GM18909 (cell line): ENCODE results near the gene IRS2.
"Not testable (repeated sequence)": the region's sequence is repeated elsewhere in the genome, so short reads cannot be mapped to it uniquely, and the experiment has no call there.

Experiments
- ATAC-seq: cut with Tn5 transposase; IDR thresholded peaks from one replicate; pipeline ENCODE4 v1.9.1; 2021; ENCODE audit warnings: mild to moderate bottlenecking; ENCODE audit not compliant: unreplicated experiment, poor library complexity

The IRS2 gene, protein sequence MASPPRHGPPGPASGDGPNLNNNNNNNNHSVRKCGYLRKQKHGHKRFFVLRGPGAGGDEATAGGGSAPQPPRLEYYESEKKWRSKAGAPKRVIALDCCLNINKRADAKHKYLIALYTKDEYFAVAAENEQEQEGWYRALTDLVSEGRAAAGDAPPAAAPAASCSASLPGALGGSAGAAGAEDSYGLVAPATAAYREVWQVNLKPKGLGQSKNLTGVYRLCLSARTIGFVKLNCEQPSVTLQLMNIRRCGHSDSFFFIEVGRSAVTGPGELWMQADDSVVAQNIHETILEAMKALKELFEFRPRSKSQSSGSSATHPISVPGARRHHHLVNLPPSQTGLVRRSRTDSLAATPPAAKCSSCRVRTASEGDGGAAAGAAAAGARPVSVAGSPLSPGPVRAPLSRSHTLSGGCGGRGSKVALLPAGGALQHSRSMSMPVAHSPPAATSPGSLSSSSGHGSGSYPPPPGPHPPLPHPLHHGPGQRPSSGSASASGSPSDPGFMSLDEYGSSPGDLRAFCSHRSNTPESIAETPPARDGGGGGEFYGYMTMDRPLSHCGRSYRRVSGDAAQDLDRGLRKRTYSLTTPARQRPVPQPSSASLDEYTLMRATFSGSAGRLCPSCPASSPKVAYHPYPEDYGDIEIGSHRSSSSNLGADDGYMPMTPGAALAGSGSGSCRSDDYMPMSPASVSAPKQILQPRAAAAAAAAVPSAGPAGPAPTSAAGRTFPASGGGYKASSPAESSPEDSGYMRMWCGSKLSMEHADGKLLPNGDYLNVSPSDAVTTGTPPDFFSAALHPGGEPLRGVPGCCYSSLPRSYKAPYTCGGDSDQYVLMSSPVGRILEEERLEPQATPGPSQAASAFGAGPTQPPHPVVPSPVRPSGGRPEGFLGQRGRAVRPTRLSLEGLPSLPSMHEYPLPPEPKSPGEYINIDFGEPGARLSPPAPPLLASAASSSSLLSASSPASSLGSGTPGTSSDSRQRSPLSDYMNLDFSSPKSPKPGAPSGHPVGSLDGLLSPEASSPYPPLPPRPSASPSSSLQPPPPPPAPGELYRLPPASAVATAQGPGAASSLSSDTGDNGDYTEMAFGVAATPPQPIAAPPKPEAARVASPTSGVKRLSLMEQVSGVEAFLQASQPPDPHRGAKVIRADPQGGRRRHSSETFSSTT (N-terminal part only)

DNA sequence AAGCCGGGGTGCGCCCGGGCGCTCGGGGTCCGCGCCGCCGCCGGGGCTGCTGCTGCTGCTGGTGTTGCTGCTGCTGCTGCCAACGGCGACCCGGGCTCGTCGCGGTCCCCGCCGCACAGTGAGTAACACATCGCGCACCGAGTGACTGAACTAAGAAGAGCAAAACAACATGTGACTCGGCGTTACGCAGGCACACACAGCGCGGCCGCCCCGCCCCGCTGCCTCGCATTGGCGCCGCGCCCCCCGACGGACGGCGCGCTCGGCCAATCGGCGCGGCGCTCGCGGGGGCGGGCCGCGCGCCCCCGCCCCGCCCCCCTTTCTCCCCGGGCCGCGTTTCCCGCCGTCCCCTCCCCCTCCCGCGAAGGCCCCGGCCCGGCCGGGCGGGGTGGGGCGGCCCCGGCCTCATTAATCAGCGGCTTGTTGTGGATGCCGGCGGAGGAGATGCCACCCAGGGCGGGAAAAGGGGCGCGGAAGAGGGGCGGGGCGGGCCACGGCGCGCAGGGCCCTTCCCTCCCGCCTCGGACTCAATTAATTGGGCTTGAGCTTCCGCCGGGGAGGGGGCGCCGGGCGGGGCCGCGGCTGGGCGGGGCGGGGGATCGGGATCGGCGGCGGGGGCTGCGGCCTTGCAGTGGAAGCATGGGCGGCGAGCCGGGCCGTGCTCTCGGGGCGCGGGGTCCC, at the start of gene IRS2:
IRS2 (minus strand) TSS at position 127 of the 678 bp plus-strand sequence. CDS start 530 bp downstream, outside the sequence.
- ATAC-seq: peak; percentile 94

DNA sequence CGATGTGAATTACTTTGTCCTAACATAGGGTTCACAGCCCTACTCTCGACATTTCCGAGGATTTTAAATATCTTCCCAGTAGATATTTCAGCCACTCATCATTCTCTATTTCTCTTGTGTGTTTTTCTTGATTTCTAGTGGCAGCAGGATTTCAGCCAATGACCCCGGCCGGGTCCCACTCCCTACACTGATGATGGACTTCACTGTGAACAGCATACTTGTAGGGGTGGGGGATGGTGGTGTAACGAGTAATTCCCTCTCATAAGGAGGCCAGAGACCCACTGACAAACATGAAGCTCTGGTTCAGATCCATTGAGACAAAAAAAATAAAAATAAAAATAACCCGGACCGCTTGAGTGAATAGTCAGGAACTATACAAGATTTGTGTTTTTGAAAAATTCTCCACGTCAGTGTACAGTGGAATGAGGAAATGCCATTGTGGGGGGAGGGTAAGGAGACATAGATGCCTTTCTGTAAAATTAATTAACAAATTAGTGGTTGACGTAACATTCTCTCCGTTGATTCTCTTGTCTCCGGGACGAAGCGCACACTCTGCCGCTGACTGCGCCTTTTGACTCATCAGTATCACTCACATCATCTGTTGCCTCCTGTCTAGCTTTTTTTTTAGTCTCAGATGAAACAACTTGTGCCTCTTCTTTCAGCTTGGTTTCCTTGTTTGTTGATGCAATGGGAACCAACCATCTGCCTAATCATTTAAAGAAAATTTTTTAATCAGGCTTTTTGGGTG, 48.8 kb upstream of the IRS2 start:
- ATAC-seq: no peak

DNA sequence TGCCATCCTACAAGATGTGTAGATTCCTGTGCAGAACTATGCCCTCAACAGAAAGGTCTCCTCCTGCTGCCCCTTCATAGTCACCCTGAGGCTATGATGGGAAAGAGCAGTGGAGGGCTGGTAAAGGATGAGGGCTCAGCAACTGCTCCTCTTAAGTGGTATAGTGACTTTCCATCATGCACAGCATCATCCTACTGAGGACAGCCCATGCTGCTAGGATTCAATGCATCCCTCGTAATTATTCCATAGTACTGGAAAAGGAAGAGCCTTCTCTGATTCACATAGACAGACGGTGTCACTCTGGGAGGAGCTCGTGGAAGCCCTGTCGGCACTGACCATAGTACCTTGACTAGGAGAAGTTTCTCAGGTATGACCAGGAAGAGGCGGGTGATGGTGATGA, 47.6 kb upstream of the IRS2 start:
- no peak for ATAC-seq

GRCh38 chr13:109833071-109833470, 46.7 kb upstream of the IRS2 start:
- no peak for ATAC-seq

GRCh38 chr13:109828591-109829316, 42.4 kb upstream of the IRS2 start:
- ATAC-seq: not testable (repeated sequence)

- not testable (repeated sequence) for ATAC-seq
Measured at GRCh38 chr13:109823201-109823600, 36.8 kb upstream of the IRS2 start.

DNA sequence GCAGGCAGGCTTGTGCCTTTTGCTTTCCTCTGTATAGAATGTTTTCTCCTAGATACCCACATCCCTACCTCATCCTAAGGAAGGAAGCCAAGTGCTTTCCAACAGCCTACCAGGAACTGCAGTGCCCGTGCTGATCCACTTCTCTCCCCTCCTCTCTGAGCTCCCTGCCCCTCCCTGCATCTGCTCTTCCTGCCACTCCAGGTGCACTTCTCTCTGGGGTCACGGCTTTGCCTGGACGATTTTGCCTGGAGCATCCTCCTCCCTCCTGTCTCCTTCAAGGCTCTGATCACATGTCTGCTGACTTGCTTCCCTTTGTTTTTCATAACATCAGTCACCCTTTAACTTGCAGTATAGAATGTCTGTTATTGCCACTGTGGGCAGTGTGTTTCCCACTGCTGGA, 34.7 kb upstream of the IRS2 start:
- no peak for ATAC-seq

- no peak for ATAC-seq
Measured at GRCh38 chr13:109819874-109820273, 33.5 kb upstream of the IRS2 start.

DNA sequence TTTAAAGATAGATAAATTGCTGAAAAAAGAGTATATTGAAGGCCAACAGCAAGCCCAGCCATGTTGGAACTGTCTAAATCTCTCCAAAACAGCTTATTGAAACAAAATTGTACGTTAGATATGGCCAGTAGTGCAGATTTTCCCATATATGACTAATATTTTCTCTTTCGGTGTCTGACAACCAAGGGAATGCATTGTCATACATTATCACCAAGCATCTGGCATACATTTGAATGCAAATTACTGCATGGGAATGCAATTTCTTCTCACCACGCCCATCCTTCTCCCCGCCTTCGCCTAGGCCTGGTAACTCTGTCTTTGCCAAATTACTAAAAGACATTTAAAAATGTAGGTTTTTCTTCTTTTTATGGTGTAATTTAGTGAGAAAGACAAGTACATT, 32.5 kb upstream of the IRS2 start:
- ATAC-seq: no peak

GRCh38 chr13:109817591-109818535, 31.5 kb upstream of the IRS2 start:
- ATAC-seq: no peak

- no peak for ATAC-seq
Measured at GRCh38 chr13:109816808-109817203, 30.4 kb upstream of the IRS2 start.

DNA sequence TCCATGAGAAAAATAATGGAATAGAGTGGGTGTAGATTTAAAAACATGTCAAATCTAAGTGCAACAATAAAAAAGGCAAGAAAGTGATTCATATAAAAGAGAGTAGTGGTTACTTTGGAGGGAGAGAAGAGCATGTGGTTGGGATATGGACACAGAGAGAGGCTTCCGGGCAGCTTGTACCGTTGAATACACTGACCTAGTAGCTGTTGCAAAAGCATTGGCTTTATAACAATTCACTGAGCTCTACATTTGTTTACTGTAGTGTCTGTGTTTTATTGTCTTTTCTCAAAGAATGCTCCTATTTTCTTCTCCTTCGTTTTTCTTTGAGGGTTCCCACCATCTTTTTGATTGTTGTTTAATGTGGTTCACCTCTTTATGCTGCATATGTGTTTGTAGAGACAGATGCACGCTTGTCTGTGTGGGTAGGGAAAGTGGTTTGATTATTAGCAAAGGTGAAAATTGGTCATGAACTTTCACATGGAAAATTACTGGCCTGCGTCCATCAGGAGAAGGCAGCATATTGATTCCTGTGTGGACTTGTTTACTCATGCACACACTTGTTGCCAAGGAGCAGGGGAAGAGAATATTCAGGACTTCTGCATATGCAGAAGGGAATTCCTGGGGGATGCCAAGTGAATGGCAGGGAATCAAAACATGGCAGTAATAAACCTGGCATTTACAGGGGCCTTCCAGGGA, 29.9 kb upstream of the IRS2 start:
- no peak for ATAC-seq

DNA sequence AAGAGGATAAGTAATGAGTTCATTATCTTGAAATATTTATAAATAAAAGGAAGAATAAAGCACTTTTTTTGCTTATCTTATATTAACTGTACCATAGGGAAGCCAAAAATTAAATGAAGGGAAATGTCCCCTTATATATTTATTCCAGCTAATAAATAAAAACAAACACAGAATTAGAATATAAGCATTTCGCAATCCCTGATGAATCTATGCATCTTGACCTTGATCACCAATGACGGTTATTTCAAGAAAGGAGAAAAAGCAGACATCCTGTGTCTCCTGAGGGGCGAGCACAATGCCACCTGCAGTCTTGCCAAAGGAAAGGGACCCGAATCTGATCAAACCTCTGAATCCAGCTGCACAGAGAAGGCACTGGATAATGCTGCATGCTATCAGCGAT, 29.3 kb upstream of the IRS2 start:
- ATAC-seq: no peak

DNA sequence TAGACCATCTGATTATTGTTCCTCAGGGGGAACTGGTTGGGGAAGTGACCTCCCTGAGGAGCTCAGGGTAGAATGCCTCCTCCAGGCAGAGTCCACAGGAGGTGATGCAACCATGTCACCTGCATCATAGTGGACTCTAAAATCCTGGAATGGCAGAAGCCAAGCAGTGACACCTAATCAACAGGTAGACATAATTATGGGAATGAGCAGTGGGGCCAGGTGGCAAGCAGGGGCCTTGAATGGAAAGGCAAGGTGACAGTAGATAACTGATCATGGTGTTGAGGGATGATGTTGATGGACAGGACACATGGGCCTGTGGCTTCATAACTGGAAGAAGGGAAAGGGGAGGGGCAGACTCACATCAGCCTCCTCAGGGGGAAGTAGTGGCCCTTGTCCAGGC, 27.3 kb upstream of the IRS2 start:
- no peak for ATAC-seq

- ATAC-seq: no peak
Measured at GRCh38 chr13:109812382-109812781, 26.0 kb upstream of the IRS2 start.

GRCh38 chr13:109810761-109811510, 24.6 kb upstream of the IRS2 start:
- no peak for ATAC-seq
